GM19467 (cell line): ENCODE data around the gene S1PR4.
"Not testable (repeated sequence)": the region's sequence is repeated elsewhere in the genome, so short reads cannot be mapped to it uniquely, and the experiment has no call there.

Experiments used
- ATAC-seq: cut with Tn5 transposase; IDR thresholded peaks from one replicate; pipeline ENCODE4 v1.9.1; 2021; ENCODE audit warnings: mild to moderate bottlenecking, moderate library complexity; ENCODE audit not compliant: unreplicated experiment

S1PR4 gene

DNA sequence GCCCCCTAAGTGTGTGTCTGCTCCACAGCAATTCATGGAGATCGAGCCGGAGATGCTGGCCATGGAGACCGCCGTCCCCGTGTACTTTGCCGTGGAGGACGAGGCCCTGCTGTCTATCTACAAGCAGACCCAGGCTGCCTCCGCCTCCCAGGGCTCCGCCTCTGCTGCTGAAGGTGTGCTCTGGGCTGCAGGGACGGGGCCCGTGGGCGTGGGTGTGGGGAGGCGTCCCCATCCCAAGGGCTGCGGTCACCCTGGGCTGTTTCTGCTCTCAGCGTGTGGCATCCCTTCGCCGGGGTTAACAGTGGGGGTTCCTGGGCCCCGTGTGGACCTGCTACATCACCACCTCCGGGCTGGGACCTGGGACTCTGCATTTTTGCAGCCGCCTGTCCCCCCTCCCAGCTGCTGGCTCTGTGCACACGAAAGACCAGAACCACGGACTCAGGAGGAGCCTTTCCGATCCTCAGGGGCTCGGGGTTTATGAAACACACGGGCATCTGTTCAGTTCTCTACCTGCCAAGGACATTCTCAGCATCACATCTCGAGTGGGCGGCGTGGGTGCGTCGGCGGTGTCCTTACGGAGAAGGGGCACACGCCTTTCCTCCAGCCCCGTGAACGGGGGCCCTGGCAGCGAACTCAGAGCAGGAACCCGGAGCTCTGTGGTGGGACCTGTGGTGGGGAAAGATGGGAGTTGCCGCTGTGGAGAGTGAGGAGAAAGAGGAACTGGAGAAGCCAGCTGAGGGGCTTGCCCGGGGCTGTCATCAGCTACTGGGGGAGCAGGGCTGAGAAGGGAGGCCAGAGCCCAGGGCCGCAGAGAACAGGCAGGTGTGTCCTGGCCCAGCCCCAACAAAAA is 14.9 kb downstream of the S1PR4 start:
- ATAC-seq, result no peak

DNA sequence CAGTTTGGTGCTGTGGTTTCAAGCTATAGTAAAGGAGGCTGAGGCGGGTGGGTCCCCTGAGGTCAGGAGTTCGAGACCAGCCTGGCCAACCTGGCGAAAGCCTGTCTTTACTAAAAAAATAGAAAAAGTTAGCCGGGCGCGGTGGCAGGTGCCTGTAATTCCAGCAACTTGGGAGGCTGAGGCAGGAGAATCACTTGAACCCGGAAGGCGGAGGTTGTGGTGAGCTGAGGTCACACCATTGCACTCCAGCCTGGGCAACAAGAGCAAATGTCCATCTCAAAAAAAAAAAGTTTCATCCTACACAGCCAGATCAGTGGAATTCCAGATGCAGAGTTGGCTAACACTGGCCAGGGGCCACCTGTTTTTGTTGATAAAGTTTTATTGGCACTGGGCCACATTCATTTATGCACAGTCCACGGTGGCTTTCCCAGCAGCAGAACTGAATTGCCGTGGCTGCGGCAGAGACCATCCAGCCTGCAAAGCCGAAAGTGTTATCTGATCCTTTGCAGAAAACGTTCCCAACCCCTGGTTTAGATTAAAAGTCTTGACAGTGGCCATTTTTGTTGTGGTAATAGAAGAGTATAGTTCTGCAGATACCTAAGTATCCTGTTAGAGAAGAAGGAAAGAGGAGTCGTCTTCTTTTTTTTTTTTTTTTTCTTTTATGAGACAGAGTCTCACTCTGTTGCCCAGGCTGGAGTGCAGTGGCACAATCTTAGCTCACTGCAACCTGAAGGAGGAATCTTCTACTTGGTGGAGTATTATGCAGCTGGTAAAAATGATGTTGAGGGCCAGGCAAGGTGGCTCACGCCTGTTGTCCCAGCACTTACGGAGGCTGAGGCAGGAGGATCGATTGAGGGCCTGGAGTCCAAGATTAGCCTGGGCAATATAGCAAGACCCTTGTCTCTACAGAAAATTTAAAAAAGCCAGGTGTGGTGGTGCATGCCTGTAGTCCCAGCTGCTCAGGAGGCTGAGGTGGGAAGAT is 15.8 kb downstream of the S1PR4 start:
- ATAC-seq, result no peak

DNA sequence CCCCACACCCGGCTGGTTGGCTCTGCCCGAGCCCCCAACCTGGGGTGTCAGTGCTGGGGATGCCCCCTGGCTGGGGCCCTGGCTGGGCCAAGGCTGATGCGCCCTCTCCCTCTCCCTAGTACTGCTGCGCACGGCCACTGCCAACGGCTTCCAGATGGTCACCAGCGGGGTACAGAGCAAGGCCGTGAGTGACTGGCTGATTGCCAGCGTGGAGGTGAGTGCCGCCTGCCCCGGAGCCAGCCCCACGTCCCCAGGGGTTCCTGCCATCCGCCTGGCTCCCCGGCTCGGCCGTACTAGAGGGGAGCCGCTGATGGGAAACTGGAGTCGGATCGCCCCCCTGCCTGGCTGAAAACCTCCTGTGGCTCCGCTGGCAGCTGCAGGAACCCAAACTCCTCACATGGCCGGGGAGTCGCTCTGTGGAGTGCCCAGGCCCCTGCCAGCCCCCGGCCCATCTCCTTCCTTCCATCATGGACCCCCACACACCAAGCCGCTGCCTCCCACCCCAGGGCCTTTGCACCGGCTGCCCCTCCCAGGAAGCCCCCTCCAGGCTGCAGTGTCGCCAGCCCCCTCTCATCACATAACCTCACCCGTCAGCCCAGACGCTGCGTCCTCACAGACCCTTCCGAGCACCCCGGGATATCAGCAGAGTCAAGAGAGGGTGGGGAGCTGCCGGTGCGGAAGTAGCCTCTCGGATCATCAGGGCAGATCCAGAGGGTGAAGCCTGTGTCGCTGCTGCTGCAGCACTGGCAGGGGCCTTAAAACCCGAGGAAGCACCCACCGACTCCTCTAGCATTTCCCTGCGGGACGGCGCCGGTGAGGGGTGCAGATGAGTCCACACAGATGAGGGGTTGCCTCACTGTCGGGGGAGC is 17.7 kb downstream of the S1PR4 start:
- ATAC-seq, result no peak

DNA sequence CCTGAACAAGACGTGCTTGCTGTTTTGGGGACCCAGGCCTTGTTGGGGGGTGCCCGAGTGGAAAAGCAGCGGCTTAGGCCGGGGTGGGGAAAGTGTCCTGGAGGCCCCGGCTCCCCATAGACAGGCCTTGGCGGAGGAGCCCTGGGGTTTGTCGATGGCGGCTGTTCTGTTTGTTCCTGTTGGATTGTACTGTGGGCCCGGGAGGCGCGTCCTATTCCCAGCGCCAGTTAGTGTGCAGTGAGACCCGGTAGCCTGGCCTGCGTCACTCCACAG is 18.3 kb downstream of the S1PR4 start:
- ATAC-seq, result no peak

DNA sequence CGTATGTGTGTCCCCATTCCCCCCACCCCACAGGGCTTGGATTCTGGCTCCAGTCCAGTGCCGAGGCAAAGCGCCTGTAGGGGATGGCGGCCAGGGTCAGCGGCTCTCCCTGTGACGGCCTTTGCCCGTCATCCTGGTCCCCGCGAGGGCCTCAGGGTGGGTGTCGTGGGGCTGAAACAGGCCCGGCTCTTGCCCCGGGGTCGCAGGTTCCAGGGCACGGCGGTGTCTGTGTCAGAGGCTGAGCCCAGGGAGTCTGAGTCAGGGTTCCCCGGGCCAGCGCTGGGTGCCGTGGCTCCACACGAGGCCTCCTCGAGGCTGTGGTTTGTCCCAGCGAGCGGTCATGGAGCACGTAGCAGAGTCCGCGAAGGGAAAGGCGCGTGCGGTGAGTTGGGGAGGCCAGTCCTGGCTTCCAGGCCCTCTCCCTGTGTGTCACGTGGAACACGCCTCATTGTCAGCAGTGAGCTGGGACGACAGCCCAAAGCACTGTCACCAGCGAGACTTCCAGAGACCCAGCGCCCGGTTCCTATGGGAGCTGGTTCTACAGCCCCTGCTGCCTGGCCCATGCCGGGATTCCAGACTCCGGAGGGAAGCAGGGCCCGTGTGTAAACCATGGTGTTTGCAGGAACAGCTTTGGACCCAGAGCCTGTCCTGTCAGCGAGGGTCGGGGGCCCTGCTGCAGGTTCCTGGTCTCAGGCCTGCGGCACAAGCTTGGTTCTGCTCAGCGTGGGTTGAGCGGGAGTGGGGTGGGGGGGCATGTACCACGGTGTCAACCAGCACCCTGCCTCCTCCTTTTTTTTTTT is 20.5 kb downstream of the S1PR4 start:
- no peak for ATAC-seq

DNA sequence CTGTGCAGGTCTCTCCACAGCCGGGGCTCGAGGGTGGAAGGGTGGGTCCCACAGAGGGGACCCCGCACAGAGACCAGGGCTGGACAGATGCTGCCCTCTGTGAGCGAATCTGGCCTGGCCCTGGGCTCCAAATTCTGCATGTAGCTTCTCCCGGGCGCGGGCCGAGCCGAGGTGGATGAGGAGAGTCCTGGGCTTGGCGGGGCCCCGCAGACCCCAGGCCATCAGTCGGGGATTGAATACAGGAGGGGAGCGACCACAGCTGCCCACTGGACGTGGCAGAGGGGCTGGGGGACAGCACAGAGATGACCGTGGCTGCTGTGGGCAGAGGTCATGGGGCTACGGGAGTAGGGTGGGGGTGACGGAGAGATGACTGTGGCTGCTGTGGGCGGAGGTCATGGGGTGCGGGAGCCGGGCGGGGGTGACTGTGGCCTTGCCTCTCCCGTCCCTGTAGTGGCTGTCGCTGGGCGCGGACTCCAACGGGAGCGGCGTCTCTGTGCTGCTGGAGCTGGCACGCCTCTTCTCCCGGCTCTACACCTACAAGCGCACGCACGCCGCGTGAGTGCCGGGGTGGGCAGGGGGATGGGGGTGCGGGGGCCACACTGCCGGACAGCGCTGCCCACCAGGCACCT is 22.6 kb downstream of the S1PR4 start:
- no peak for ATAC-seq

DNA sequence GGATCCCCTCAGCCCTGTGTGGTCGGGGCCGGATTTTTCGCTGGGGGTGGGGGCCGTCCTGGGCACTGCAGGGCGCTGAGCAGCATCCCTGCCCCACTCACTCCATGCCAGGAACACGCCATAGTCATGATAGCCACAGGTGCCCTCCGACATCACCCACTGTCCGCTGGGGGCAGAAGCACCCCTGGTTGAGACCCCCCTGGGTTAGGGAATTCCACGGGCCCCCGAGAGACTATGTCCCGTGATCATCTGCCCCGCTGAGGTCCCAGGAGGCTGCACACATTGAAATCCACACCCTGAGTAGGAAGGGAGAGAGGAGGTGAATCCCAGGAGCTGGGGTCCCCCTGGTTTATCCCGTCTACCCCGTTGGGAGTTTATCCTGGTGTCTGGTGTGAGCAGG is 23.3 kb downstream of the S1PR4 start:
- ATAC-seq, result no peak

DNA sequence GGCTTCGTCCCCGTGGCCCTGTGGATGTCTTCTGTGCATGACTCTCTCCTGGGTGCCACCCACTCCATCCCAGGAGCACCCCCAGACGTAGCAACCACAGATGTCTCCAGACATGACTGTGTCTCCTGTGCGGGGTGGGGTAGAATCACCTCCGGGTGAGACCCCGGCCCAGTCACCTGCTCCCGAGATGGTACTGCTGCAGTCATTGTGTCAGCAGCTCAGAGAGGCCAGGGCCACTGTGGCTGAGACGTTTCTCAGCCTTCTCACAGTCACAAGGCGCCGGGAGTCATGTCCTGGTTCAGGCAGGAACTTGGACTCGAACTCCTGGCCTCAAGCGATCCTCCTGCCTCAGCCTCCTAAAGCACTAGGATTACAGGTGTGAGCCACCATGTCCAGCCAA is 23.8 kb downstream of the S1PR4 start:
- ATAC-seq, result no peak

DNA sequence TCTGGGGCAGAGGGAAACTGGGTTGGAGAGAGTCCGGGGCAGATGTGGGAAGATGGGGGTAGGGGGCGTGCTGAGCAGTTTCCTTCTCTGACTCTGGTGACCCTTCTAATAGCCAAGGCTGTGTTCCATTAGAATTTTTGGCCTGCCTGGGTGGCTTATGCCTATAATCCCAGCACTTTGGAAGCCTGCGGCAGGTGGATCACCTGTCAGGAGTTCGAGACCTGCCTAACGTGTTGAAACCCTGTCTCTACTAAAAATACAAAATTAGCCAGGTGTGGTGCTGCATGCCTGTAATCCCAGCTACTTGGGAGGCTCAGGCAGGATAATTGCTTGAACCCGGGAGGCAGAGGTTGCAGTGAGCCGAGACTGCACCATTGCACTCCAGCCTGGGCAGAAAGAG is 24.3 kb downstream of the S1PR4 start:
- ATAC-seq, result not testable (repeated sequence)

DNA sequence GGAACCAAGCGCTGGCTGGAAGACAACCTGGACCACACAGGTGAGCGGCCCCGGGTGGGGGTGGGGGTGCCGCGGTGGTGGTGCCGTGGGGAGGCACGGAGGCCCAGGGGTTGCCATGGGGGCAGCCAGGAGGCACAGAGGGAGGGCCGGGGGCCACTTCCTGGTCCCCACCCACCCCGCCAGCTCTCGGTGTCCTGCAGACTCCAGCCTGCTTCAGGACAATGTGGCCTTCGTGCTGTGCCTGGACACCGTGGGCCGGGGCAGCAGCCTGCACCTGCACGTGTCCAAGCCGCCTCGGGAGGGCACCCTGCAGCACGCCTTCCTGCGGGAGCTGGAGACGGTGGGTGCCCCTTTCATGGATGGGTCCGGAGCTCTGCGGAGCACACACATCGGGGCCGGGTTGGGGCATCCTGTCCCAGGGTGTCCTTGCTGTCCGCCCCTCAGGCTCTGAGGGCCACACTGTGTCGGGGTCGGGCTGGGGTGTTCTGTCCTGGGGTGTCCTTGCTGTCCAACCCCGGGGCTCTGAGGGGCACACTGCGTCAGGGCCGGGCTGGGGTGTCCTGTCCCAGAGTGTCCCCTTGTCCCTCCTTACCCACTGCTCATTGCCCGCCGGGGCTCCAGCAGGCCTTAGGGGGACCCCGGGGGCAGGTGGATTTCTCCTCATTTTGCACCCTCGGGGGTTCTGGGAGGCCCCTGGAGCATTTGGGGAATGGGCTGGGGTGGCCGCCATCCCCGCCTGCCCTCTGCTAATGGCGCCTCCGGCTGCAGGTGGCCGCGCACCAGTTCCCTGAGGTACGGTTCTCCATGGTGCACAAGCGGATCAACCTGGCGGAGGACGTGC is 25.5 kb downstream of the S1PR4 start:
- no peak for ATAC-seq

DNA sequence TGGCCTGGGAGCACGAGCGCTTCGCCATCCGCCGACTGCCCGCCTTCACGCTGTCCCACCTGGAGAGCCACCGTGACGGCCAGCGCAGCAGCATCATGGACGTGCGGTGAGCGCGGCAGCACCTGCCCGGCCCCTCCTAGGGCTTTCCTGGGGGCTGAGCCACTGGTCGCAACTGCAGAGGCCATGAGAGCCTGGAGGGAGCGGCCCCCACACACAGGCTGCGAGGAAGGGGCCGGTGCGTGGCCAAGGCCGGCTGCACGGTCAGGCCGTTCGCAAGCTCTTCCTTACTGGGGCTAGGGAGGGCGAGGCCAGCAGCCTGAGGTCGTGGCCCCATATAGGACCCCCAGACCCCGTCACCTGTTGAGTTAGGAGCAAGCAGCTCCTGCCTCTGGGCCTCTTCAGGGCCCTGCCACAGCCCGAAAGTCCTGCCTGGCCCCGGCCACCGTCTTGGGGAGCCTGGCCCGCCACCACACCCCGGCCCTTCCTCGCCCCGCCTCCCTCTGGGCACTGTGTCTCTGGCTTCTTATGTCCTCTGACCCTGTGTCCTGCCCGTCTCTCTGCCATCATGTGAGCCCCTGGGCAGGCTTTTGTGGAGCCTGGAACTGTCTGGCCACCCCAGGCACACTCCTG is 26.2 kb downstream of the S1PR4 start:
- no peak for ATAC-seq

DNA sequence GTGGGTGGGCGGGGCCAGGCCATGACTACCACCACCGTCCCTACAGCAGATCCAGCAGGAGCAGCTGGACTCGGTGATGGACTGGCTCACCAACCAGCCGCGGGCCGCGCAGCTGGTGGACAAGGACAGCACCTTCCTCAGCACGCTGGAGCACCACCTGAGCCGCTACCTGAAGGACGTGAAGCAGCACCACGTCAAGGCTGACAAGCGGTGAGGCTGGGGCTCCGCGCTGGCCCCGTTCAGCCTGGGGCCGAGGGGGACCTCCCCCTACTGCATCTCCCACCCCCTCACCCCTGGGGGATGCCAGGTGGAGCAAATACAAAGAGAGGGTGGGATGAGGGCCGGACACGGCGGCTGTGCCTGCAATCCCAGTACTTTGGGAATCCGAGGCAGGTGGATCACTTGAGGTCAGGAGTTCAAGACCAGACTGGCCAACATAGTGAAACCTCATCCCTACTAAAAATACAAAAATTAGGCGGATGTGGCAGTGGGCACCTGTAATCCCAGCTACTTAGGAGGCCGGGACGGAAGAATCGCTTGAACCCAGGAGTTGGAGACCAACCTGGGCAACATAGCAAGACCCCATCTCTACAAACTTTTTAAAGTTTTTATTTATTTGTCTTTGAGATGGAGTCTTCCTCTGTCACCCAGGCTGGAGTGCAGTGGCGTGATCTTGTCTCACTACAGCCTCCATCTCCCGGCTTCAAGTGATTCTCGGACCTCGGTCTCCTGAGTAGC is 27.8 kb downstream of the S1PR4 start:
- ATAC-seq, result no peak

DNA sequence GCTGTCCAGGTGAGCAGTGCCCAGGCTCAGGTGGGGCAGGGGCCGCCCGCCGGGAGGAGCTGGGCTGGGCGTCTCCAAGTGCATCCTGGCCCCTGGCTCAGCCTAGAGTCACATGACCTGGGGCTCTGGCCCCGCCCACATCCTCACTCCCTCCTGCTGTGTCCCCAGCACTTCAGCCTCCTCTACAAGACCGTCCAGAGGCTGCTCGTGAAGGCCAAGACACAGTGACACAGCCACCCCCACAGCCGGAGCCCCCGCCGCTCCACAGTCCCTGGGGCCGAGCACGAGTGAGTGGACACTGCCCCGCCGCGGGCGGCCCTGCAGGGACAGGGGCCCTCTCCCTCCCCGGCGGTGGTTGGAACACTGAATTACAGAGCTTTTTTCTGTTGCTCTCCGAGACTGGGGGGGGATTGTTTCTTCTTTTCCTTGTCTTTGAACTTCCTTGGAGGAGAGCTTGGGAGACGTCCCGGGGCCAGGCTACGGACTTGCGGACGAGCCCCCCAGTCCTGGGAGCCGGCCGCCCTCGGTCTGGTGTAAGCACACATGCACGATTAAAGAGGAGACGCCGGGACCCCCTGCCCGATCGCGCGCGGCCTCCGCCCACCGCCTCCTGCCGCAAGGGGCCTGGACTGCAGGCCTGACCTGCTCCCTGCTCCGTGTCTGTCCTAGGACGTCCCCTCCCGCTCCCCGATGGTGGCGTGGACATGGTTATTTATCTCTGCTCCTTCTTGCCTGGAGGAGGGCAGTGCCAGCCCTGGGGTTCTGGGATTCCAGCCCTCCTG is 29.1 kb downstream of the S1PR4 start:
- no peak for ATAC-seq

DNA sequence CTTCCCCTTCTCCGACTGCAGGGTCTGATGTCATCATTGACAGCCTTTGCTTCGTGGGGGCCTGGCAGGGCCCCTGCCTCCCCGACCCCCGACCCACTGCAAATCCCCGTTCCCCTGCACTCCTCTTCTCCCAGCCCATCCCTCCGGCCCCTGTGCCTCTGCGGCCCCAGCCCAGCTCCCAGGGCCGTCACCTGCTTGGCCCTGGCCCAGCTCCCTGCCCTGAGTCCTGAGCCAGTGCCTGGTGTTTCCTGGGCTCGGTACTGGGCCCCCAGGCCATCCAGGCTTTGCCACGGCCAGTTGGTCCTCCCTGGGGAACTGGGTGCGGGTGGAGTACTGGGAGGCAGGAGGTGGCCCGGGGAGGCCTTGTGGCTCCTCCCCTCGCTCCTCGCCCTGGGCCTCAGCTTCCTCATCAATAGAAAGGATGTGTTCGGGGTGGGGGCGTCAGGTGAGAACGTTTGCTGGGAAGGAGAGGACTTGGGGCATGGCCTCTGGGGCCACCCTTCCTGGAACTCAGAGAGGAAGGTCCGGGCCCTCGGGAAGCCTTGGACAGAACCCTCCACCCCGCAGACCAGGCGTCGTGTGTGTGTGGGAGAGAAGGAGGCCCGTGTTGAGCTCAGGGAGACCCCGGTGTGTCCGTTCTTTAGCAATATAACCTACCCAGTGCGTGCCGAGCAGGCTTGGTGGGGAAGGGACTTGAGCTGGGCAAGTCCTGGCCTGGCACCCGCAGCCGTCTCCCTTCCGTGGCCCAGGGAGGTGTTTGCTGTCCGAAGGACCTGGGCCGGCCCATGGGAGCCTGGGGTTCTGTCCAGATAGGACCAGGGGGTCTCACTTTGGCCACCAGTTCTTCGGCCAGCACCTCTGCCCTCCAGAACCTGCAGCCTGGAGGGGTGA is 30.0 kb downstream of the S1PR4 start:
- ATAC-seq, result no peak

DNA sequence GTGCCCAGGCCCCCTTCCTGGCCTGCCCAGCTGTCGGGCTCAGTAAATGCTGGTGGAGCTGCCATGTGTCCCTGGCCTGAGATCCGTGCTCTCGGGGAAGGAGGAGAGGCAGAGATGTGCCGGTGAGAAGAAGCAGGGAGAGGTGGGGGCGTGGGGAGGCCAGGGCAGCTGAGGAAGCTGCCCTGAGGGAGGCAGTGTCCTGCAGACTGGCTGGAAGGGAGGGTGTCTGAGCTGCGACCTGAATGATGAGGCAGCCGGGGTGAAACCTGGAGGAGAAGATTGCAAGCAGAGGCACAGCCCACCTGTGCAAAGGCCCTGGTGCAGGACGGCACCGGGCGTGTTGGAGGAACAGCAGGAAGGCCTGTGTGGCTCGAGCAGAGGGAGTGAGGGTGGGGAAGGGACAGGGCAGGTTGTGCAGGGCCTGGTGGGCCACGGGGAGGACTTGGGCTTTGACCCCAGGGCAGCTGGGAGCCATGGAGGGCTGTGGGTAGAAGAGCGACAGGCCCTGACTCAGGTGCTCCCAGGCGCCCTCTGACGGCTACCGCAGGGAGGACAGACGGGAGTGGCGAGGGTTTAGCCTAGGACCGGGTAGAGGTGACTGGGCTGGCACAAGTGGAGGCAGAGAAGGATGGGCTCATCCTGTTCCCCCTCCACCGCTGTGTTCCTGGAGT is 31.9 kb downstream of the S1PR4 start:
- no peak for ATAC-seq

DNA sequence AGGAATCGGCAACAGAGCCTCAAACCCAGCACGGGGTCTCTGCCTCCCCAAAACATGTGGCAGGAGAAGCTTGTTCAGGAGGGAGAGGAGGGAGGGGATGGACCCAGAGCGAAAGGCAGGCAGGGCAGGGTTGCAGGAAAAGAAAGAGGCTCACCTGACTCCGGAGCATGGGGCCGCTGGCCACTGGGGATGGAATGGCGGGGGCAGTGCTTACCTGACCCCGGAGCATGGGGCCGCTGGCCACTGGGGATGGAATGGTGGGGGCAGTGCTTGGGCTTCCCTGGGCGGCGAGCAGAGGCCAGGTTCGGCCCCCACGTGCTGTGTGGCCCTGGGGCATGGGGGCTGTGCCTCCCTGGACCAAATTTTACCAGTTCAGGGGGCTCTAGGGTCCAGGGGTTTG is 32.6 kb downstream of the S1PR4 start:
- ATAC-seq, result no peak
